ENCODE data around the gene PLK1. TPM values are rescaled to one million over a fixed set of nuclear protein-coding genes. Genes with fewer than 3 reads are reported as not detected.

The PLK1 gene
- total and polyA plus RNA-seq, 2 experiments from 2014 or later, result 5.0 to 13.6 TPM

DNA sequence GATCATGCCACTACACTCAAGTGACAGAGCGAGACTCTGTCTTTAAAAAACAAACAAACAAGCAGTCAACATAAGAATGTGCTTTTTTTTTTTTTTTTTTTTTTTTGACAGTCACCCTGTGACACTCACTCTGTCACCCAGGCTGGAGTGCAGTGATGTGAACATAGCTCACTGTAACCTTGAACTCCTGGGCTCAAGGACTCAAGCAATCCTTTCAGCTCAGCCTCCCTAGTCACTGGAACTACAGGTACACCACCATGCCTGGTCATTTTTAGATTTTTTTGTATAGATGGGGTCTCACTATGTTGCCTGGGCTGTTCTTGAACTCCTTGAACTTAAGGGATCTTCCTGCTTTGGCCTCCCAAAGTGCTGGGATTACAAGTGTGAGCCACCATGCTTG lies 60.8 kb downstream of the PLK1 start:
- Histone ChIP-seq H3K27ac (no peak overlapping the region), H3K27me3 (peaks cover 7% of the 10 kb centered on the region), H3K4me1 (ENCODE audit: insufficient read depth) (no peaks in the 10 kb centered on the region), H3K4me3 (no peak overlapping the region), H3K36me3 (replicated peaks; ENCODE audit: insufficient read depth, low read depth) (no peaks in the 10 kb centered on the region), H3K9me2 (replicated peaks; ENCODE audit: insufficient read depth) (no peaks in the 10 kb centered on the region), H4K20me1 (ENCODE audit: insufficient read depth, poor library complexity, severe bottlenecking) (no peaks in the 10 kb centered on the region), H2AFZ (no peak overlapping the region), H3K79me2 (no peaks in the 10 kb centered on the region), H3K4me2 (no peak overlapping the region), H3K9me3 (ENCODE audit: low read depth) (no peaks in the 10 kb centered on the region)
- DNase-seq (ENCODE audit: low spot score), result no peak
- 82% methylated on average over 1 of the region's 1 CpG for WGBS (ENCODE audit: low lambda C conversion rate, missing lambda C conversion rate)
- TF ChIP-seq EZH2phosphoT487 (IDR thresholded peaks at IDR 0.05; ENCODE audit: low read depth, severe bottlenecking, unreplicated experiment), result no peak
- no peak for TF ChIP-seq CTCF (IDR thresholded peaks at IDR 0.05; ENCODE audit: poor library complexity)
- no peak for TF ChIP-seq EZH2 (IDR thresholded peaks at IDR 0.05; ENCODE audit: borderline replicate concordance)

Other genes with a start within 250 kb of the PLK1 start
- gene COG7, start 225.7 kb upstream of the PLK1 start, total RNA-seq, result 11.8 and 15.4 TPM in 2 replicates
- gene COG7, start 225.7 kb upstream of the PLK1 start, polyA plus RNA-seq, result 13.5 and 14.7 TPM in 2 replicates
- gene GGA2, start 168.4 kb upstream of the PLK1 start, total RNA-seq, result 42.4 and 56.4 TPM in 2 replicates
- 73.1 and 76.6 TPM in 2 replicates for gene GGA2, start 168.4 kb upstream of the PLK1 start, polyA plus RNA-seq
- 19.0 and 26.5 TPM in 2 replicates for gene EARS2, start 121.5 kb upstream of the PLK1 start, total RNA-seq
- gene EARS2, start 121.5 kb upstream of the PLK1 start, polyA plus RNA-seq, result 23.1 and 25.2 TPM in 2 replicates
- gene UBFD1, start 121.2 kb upstream of the PLK1 start, total RNA-seq, result 107 TPM in 2 replicates
- 44.5 and 48.6 TPM in 2 replicates for gene UBFD1, start 121.2 kb upstream of the PLK1 start, polyA plus RNA-seq
- 119 and 135 TPM in 2 replicates for gene NDUFAB1, start 82.6 kb upstream of the PLK1 start, total RNA-seq
- gene NDUFAB1, start 82.6 kb upstream of the PLK1 start, polyA plus RNA-seq, result 218 and 243 TPM in 2 replicates
- gene PALB2, start 37.6 kb upstream of the PLK1 start, total RNA-seq, result 4.3 and 6.6 TPM in 2 replicates
- 2.6 and 4.5 TPM in 2 replicates for gene PALB2, start 37.6 kb upstream of the PLK1 start, polyA plus RNA-seq
- gene DCTN5, start 37.4 kb upstream of the PLK1 start, total RNA-seq, result 24.0 and 31.7 TPM in 2 replicates
- gene DCTN5, start 37.4 kb upstream of the PLK1 start, polyA plus RNA-seq, result 9.8 and 23.3 TPM in 2 replicates
- 0.60 and 0.97 TPM in 2 replicates for gene ERN2, start 34.3 kb downstream of the PLK1 start, total RNA-seq
- gene ERN2, start 34.3 kb downstream of the PLK1 start, polyA plus RNA-seq, result 0.22 and 0.46 TPM in 2 replicates
- gene CHP2, start 76.1 kb downstream of the PLK1 start, total RNA-seq, result 1.6 and 2.0 TPM in 2 replicates
- gene CHP2, start 76.1 kb downstream of the PLK1 start, polyA plus RNA-seq, result 1.4 and 3.3 TPM in 2 replicates
- gene PRKCB, start 157.1 kb downstream of the PLK1 start, total RNA-seq, result 0.40 and 0.70 TPM in 2 replicates
- 0.74 and 0.92 TPM in 2 replicates for gene PRKCB, start 157.1 kb downstream of the PLK1 start, polyA plus RNA-seq

All from hepatocyte (in vitro differentiated cells).